ENCODE data around the gene LIN54. TPM values are rescaled to one million over a fixed set of nuclear protein-coding genes. Genes with fewer than 3 reads are reported as not detected.
A peak's percentile ranks its signal among the peaks of the same experiment; 100 is the strongest.

Gene LIN54
- total RNA-seq, 3 donors from 2014 or later: 9.8 to 14.0 (median 11.7) TPM

DNA sequence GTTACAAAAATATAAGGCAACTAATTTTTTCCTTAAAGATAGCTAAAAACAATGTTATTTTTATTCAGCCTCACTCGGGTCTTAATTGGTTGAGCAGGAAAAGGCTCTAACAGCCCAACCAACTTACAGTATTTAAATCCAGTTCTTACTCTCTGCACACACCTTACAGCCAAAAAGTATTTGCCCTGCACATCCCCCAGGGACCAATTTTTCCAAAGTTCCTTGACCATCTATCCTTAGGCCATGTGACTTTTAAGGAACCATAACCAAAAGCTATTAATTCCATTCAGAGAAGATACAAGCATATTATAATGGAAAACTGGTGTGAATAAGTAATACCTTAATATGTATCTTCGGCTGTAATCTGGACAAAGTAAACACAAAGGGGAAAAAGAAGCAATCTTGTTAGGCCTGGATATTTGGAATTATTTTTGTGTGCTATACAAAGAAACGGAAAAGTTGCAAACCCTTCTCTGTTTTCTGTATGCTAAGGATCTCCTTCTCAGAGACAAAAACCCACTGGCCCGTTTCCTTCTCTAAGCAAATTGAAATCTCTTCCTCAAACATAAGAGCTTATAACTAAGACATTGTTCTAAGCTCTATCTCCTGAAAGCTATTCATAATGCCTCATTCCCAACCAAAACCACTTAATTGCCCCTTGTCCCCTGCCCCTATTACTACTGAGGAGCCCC is 111.1 kb downstream of the LIN54 start:
- Histone ChIP-seq H3K36me3 (no peaks in the 10 kb centered on the region), H3K27me3 (no peaks in the 10 kb centered on the region), H3K9me3 (no peaks in the 10 kb centered on the region), H3K4me3 (peak overlapping the region; percentile 72 to 82 (median 76)), H3K4me1 (peaks cover 4 to 11% of the 10 kb centered on the region in 2 donors), H3K27ac (peak overlapping the region; percentile 95 to 96)
- DNase-seq (ENCODE audit: low spot score in 2 of 2): no peak
- intact Hi-C loops (cut with DNase I; ENCODE audit: low total_unique reads): no loop called here
- no peak for TF ChIP-seq POLR2AphosphoS5 (IDR thresholded peaks at IDR 0.05)
- TF ChIP-seq, protein P1, sequence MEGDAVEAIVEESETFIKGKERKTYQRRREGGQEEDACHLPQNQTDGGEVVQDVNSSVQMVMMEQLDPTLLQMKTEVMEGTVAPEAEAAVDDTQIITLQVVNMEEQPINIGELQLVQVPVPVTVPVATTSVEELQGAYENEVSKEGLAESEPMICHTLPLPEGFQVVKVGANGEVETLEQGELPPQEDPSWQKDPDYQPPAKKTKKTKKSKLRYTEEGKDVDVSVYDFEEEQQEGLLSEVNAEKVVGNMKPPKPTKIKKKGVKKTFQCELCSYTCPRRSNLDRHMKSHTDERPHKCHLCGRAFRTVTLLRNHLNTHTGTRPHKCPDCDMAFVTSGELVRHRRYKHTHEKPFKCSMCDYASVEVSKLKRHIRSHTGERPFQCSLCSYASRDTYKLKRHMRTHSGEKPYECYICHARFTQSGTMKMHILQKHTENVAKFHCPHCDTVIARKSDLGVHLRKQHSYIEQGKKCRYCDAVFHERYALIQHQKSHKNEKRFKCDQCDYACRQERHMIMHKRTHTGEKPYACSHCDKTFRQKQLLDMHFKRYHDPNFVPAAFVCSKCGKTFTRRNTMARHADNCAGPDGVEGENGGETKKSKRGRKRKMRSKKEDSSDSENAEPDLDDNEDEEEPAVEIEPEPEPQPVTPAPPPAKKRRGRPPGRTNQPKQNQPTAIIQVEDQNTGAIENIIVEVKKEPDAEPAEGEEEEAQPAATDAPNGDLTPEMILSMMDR (IDR thresholded peaks at IDR 0.05): no peak
- TF ChIP-seq POLR2A (IDR thresholded peaks at IDR 0.05): no peak

DNA sequence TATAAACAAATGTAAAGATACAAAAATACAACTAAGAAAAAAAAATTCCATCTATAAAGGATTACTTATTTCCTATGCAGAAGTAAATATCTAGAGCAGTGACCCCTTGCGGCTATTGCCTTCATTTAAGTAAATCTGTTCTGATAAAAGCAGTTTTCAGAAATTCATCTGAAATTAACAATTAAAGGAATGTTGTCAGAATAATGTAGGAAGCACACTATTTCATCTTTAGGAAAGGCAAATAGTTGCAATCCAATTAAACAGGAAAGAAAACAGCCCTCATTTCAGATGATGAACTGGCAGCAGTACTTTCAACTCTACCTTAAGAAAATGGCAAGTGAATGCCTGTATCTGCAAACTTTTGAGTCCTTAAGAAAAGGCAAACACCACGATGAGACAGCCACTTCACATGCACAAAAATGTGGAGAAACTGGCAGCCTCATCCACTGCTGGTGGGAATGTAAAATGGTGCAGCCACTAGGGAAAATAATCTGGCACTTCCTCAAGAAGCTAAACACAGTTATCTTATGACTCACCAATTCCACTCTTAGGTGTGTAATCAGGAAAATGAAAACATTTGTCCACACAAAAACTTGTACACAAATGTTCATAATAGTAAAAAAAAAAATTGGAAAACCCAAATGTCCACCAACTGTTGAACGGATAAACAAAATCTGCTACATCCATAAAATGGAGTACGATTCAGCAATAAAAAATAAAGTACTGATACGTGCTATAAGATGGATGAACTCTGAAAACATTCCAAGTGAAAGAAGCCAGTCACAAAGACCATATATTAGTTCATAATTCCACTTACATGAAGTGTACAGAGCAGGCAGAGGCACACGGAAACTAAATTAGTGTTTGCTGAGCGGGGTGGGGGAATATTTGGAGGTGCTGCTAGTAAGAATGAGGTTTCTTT is 112.0 kb downstream of the LIN54 start:
- no peaks in the 10 kb centered on the region for H3K9me3 ChIP-seq
- H3K27ac ChIP-seq: peak overlapping the region; percentile 95 to 96
- peaks cover 4 to 11% of the 10 kb centered on the region in 2 donors for H3K4me1 ChIP-seq
- TF ChIP-seq, protein P1 (IDR thresholded peaks at IDR 0.05): peak in 2 of 3 donors; percentile 21 to 42
- TF ChIP-seq POLR2A (IDR thresholded peaks at IDR 0.05): no peak
- H3K4me3 ChIP-seq: peak overlapping the region; percentile 72 to 82 (median 76)
- no peaks in the 10 kb centered on the region for H3K36me3 ChIP-seq
- no peak for DNase-seq (ENCODE audit: low spot score in 2 of 2)
- intact Hi-C loops (cut with DNase I; ENCODE audit: low total_unique reads): no loop called here
- H3K27me3 ChIP-seq: no peaks in the 10 kb centered on the region

DNA sequence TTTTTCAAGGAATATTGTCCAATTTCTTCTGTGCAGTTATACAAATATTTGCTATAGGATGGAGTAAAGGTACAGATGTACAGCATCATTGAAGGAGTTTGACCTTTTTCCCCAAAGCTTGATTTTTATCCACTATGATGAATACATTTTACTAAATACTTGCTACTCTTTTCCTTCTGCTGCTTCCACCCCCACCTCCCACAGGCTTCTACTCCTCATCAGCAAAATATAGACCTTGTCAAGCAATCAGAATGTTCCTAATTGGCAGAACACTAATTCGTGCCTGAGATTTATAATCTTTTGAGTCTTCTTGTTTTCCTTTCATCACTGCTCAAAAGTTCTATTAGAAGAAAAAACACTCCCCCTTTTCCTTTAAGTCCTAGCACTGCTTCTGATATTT is 113.9 kb downstream of the LIN54 start:
- Histone ChIP-seq H3K27me3 (no peaks in the 10 kb centered on the region), H3K4me3 (no peak overlapping the region), H3K9me3 (no peaks in the 10 kb centered on the region), H3K36me3 (no peaks in the 10 kb centered on the region), H3K4me1 (peaks cover 4 to 14% of the 10 kb centered on the region in 2 donors), H3K27ac (no peak overlapping the region)
- no peak for TF ChIP-seq POLR2AphosphoS5 (IDR thresholded peaks at IDR 0.05)
- TF ChIP-seq POLR2A (IDR thresholded peaks at IDR 0.05): no peak
- TF ChIP-seq, protein P1 (IDR thresholded peaks at IDR 0.05): no peak
- DNase-seq (ENCODE audit: low spot score in 2 of 2): no peak
- intact Hi-C loops (cut with DNase I; ENCODE audit: low total_unique reads): no loop called here

DNA sequence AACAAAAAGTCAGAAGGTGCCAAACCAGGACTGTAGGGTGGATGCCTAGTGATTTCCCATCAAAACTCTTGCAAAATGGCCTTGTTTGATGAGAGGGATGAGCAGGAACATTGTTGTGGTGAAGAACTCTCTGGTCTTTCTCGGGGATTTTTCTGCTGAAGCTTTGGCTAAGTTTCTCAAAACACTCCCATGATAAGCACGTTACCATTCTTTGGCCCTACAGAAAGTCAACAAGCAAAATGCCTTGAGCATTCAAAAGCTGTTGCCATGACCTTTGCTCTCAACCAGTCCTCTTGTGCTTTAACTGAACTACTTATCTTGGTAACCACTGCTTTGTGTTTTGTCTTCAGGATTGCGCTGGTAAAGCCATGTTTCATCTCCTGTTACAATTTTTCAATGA is 116.7 kb downstream of the LIN54 start:
- Histone ChIP-seq H3K4me1 (peaks cover 4 to 14% of the 10 kb centered on the region in 2 donors), H3K27ac (no peak overlapping the region), H3K4me3 (no peak overlapping the region), H3K27me3 (no peaks in the 10 kb centered on the region), H3K9me3 (no peaks in the 10 kb centered on the region), H3K36me3 (no peaks in the 10 kb centered on the region)
- TF ChIP-seq POLR2A (IDR thresholded peaks at IDR 0.05): no peak
- TF ChIP-seq, protein P1 (IDR thresholded peaks at IDR 0.05): no peak
- TF ChIP-seq POLR2AphosphoS5 (IDR thresholded peaks at IDR 0.05): no peak
- intact Hi-C loops (cut with DNase I; ENCODE audit: low total_unique reads): no loop called here
- DNase-seq (ENCODE audit: low spot score in 2 of 2): no peak

DNA sequence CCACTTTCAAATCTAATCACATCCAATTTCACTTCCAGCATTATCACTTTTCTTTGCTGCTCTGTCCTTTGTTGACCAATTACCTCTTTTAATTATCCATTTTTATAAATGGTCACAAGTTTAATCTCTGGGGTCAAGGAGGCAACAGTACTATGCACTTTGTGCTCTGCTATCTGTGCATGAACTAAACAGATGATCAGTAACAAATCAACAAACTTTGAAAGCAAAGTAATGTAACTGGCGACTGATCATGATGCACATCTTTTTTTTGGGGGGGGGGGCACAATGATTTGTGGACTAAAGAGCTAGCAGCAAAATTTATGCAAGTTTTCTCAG is 118.2 kb downstream of the LIN54 start:
- H3K4me1 ChIP-seq: peaks cover under 1 to 3% of the 10 kb centered on the region in 2 donors
- H3K9me3 ChIP-seq: no peaks in the 10 kb centered on the region
- no peaks in the 10 kb centered on the region for H3K27me3 ChIP-seq
- TF ChIP-seq, protein P1 (IDR thresholded peaks at IDR 0.05): no peak
- TF ChIP-seq POLR2AphosphoS5 (IDR thresholded peaks at IDR 0.05) (no peak), POLR2A (IDR thresholded peaks at IDR 0.05) (no peak)
- DNase-seq (ENCODE audit: low spot score in 2 of 2): no peak
- intact Hi-C loops (cut with DNase I; ENCODE audit: low total_unique reads): no loop called here
- no peak overlapping the region for H3K27ac ChIP-seq
- H3K4me3 ChIP-seq: no peak overlapping the region
- no peaks in the 10 kb centered on the region for H3K36me3 ChIP-seq
